ENCODE measurements around the gene UQCC5.
"Not testable (repeated sequence)": the region's sequence is repeated elsewhere in the genome, so short reads cannot be mapped to it uniquely, and the experiment has no call there.

UQCC5 gene

GRCh38 chr3:52521881-52522650 lies 14.3 kb upstream of the UQCC5 start:
- in situ Hi-C loops (cut with HindIII; ENCODE audit: low sequenced_read_pairs), result no loop called here

DNA sequence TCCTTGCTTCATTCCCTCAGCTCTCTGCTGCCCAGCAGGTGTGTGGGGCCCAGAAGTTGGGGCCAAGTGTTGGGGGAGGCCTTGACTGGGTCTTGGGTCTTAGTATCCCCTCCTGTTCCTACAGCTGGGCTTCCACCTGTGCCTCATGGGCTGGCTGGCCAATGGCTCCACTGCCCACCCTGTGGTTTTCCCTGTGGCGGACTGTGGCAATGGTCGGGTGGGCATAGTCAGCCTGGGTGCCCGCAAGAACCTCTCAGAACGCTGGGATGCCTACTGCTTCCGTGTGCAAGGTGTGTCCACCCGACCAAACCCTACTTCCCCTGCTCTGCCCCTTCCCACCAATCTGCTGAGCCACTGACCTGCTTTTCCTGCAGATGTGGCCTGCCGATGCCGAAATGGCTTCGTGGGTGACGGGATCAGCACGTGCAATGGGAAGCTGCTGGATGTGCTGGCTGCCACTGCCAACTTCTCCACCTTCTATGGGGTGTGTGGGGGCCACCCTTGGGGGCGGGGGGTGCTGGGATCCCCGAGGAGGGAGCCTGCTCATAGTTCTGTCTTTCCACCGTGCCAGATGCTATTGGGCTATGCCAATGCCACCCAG lies 13.7 kb upstream of the UQCC5 start:
- in situ Hi-C loops (cut with HindIII; ENCODE audit: low sequenced_read_pairs), result no loop called here

GRCh38 chr3:52523386-52524257 lies 12.8 kb upstream of the UQCC5 start:
- in situ Hi-C loops (cut with HindIII; ENCODE audit: low sequenced_read_pairs), result no loop called here

- in situ Hi-C loops (cut with HindIII; ENCODE audit: low sequenced_read_pairs), result no loop called here
Measured at GRCh38 chr3:52524258-52524751, 12.1 kb upstream of the UQCC5 start.

GRCh38 chr3:52524752-52525679 lies 11.4 kb upstream of the UQCC5 start:
- in situ Hi-C loops (cut with HindIII; ENCODE audit: low sequenced_read_pairs), result no loop called here

DNA sequence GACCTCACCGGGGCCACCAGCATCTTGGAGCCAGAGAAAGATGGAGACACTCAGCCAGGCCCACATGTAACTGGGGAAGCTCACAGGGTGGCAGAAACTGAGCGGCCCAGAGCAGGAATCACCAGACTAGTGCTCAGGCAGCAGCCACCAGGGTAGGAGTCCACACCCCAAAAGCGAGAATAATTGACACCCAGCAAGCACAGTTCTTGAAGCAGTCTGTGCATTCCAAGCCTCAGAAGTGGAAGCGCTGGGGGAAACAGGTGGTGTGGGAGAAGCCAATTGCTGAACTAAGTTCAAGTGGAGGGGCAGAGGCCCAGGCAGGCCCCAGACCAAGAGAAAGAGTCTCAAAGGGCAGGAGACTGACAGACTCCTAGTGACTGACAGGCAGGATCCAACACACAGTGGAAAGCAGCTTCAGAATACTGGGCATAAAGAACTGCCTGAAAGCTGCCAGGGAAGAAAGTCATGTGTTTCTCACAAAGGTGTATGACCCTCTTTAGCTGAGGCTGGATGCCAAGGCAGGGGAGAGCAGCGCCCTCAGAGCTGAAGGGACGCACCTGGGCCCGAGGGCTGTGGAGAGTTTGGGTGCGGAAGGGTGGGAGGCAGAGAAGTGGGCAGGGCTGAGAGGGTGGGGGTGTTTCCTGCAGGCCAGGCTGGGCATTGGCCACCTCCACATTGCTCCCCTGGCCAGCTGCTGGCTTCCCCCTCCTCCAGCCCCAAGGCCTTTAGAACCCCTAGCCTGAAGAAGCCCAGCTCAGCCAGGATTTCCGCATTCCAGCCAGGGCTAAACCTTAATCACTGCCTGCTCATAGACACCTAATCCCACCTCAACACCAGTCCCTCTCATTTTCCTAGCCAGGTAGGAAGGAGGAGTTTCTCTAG lies 10.5 kb upstream of the UQCC5 start:
- in situ Hi-C loops (cut with HindIII; ENCODE audit: low sequenced_read_pairs), result no loop called here

DNA sequence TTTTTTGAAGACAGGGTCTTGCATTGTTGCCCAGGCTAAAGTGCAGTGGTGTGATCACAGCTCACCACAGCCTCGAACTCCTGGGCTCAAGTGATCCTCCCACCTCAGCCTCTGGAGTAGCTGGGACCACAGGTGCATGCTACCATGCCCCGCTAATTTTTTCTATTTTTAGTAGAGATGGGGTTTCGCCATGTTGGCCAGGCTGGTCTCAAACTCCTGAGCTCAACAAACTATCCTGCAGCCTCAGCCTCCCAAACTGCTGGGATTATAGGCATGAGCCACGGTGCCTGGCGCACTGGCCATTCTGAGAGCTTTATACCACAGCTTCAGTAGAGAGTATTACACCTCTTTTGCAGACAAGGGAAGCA lies 9.8 kb upstream of the UQCC5 start:
- in situ Hi-C loops (cut with HindIII; ENCODE audit: low sequenced_read_pairs), result not testable (repeated sequence)

DNA sequence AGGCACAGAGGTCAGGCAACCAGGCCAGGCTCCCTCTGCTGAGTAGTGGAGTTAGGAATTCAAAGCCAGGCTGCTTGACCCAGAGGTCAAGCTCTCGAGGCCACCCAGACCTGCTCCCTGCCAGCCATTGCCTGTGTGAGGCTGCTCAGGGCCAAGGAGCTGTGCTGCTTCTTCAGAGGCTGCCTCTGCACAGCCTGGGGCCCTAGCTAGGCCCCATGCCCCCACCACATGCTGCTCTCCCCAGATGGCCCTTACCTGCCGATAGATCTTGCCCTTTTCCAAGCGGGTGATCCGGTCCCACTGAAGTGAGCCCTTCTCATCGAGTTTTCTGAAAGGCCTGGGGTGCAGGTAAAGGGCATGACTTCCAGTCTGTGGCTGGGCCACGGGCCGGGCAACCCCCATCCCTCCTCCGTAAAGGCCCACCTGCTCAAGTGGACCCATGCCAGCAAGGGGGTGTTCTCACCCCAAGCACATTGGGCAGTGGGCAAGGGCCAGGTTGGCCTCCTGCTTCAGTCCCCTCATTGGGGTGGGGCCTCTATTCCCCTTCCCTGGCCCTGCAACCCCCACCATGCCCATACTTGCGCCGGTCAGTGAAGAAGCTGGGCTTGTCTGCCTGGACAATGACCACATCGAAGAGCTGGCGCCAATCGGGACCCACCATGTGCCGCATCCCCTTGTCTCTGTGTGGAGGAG lies 9.2 kb upstream of the UQCC5 start:
- in situ Hi-C loops (cut with HindIII; ENCODE audit: low sequenced_read_pairs), result no loop called here

GRCh38 chr3:52527732-52528585 lies 8.4 kb upstream of the UQCC5 start:
- in situ Hi-C loops (cut with HindIII; ENCODE audit: low sequenced_read_pairs), result no loop called here

DNA sequence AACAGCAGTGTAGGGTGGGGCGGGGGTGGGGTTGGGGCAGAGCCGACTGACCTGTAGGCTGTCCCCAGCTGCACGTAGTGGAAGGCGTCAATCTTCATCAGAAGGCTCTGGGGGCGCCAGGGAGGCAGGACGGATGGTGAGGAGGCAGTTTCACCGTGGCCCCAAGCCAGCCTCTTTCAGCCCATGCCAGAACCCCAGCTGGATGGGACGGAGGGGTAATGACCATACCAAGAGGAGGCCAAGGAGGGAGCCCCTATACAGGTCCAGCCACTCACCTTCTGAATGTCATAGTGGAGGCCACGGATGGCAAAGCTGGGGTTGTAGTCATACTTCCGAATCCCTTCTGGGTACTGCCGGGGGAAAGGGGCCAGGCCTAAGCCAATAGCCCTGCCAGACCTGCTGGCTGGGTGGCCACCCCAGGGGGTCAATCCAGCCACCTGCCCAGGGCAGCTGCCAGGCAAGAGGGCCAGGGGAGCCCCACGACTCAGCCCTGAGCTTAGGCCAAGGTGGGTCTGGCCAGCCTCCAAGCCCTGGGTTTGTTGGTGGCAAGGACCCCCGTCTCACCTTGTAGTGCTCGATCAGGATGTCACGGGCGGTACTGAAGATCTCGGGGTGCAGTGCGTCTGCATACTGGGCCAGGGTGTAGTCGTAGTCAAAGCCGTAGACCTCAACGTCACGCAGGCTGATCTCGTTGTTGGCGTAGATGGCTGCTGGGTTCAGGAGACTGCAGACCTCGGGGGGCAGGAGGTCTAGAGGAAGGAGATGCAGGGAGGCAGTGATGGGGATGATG lies 7.6 kb upstream of the UQCC5 start:
- in situ Hi-C loops (cut with HindIII; ENCODE audit: low sequenced_read_pairs), result no loop called here

GRCh38 chr3:52529376-52530333 lies 6.8 kb upstream of the UQCC5 start:
- in situ Hi-C loops (cut with HindIII; ENCODE audit: low sequenced_read_pairs), result no loop called here

DNA sequence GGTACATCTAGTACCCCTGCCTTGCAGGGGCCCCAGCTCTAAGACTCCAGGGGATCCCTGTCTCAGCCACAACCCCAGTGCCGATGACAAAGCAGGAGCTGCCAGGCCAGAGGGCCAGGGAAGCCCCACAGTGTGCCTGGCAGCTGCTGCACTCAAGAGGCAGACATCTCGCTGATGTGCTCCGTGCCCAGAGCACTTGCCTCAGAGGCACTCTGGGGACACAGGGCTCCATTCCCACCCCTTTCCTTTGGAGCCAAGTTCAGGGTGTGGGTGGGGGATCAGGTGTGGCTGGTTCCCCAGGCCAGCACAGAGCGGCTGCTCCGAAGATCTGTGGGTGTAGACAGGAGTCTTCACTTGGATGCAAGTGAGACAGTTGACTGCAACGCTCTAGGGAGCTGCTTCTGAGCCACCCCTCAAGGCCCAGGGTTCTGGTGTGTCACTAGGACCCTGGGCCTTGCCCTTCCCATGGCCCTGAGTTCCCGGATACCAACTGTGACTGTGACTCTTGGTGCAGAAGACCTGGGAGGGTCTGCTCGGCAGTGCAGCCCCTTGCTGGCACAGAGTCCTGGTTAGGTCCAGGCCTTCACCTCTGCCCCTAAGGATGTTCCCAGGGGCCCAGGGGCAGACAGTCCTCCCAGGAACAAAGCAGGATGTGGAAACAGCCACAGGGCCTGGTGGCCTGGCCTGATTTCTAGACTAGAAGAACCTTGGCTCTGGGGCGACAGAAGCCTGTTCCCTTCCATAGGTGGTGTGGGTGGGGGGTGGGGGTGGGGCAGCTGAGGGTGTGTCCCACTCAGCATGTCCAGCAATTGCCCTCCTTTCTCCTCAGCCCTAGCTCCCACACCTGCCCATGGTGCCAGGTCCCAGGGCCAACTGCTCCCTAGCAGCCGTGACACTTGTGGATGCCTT lies 5.2 kb upstream of the UQCC5 start:
- in situ Hi-C loops (cut with HindIII; ENCODE audit: low sequenced_read_pairs), result no loop called here

- in situ Hi-C loops (cut with HindIII; ENCODE audit: low sequenced_read_pairs), result no loop called here
Measured at GRCh38 chr3:52531860-52532516, 4.4 kb upstream of the UQCC5 start.

- in situ Hi-C loops (cut with HindIII; ENCODE audit: low sequenced_read_pairs), result no loop called here
Measured at GRCh38 chr3:52532517-52532837, 3.9 kb upstream of the UQCC5 start.
